Middle frontal gyrus (tissue), 1 donor: ENCODE measurements around the gene EEA1.
"Not testable (repeated sequence)": the region's sequence is repeated elsewhere in the genome, so short reads cannot be mapped to it uniquely, and the experiment has no call there.

Experiments used
- DNase-seq: peaks from one replicate; pipeline ENCODE4 v3.0.0-alpha.2; 2015; ENCODE audit warnings: low spot score; ENCODE audit errors: extremely low spot score

Gene EEA1

DNA sequence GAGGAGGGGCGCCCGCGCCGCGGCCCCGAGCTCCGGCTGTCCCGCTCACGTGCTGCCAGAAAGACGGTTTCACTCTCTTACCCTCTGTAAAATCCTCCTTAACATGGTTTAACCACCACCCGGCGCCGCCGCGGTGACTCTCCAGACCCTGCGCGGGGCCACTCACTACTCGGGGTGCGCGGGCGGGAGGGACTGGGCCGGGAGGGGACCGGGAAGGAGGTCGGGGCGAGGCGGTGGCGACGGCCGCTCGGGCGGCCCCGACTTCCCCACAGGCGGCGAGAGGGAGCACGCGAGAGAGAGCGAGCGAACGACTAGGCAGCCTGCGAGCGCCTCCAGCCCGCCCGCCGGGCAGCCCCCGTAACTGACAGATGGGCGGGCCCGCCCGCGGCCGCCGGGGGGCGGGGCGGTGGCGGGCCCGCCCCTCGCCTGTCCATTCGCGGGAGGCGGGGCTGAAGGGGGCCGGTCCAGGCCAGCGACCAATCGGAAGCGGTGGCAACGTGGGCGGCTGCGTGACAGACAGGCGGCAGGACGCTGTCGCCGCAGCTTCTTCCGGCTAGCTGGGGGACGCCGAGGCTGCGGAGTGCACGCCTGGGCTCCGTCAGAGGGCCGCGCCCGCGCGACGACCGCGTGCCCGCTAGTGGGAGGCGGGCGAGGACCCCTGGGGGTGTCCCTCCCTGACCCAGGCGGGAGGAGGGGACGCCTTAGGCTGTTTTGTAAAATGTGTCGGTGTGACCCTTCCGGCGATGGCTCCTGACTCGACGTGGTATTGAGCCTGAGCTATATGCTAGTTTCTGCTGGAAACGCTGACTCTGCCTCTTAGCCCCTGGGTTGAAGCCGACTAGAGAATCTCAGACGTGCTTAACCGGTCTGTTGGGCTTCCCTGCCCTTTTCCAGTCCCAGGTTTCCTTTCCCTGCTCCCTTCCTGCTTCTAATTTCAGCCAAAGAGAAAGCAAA, at the start of gene EEA1:
Gene EEA1, minus strand, starts transcription at position 334 of the 954 bp plus-strand sequence. Its CDS starts 229 bp downstream, at position 105.
- DNase-seq = peak; percentile 92

DNA sequence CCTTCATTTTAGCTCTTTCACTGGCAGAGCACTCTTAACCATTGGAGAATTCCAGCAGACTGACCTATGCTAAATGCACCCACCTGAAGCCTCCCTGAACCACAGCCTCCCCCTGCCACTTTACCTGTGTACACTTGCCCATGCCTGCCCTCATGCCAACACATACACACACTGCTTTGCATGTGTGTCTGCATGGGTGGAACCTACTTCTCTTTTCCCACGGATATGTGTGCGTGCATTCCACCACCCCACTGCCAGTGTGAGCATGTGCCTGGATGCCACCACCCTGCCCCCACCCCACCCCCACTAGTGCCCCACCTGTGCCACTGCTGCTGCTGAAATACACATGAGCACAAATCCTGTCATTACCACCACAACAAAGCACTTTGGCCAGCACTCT, 49.5 kb upstream of the EEA1 start:
- no peak for DNase-seq

GRCh38 chr12:92977326-92977725, 48.2 kb upstream of the EEA1 start:
- no peak for DNase-seq

GRCh38 chr12:92974759-92975158, 45.7 kb upstream of the EEA1 start:
- DNase-seq = no peak

- no peak for DNase-seq
Observed at GRCh38 chr12:92973614-92974013, 44.5 kb upstream of the EEA1 start.

GRCh38 chr12:92971859-92972524, 42.9 kb upstream of the EEA1 start:
- DNase-seq = no peak

DNA sequence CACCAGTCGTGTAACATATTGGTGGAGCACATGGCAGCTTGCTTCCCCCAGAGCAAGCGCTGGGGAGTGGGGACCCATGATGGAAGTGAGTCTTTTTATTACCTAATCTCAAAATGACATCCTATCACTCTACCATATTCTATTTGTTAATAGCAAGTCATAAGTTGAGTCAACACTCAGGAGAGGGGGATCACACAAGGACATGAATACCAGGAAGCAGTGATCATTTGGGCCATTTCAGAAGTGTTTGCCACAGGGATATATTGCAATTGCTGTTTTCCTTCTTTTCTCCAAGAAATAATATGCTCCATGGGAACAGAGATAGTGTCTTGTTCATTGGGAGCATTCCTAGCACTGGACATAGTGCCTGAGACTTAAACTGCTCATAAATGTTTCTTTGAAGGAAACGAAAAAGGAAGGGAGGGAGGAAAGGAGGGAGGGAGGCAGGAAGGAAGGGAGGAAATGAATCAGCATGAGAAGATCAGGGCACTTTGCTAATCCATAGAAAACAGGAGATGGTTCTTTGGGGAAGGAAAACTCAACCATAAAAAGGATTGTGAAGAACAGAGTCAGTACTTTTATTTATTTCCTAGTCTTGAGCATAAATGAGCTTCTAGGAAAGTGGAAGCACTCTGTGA, 39.2 kb upstream of the EEA1 start:
- no peak for DNase-seq

GRCh38 chr12:92964378-92964777, 35.3 kb upstream of the EEA1 start:
- DNase-seq = not testable (repeated sequence)

GRCh38 chr12:92961949-92962348, 32.9 kb upstream of the EEA1 start:
- DNase-seq = no peak

- DNase-seq = no peak
Observed at GRCh38 chr12:92955997-92956663, 27.0 kb upstream of the EEA1 start.

DNA sequence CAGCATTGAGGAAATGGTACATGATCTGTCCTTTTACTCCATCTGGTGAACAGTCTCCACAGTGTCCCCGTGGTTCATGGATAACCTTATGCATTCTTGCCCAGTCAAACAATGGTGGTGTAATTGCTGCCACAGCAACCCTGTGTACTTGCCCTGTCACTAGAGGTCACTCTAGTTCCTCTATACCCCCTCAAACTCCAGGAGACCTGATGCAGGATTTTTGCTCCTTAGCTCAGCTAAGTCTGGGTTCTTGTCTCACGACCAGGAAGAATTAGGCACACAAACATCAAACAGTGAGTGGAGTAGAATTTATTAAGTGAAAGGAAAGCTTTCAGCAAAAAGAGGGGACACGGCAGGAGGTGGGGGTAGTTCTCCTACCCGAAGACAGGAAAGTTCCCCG, 24.7 kb upstream of the EEA1 start:
- no peak for DNase-seq

DNA sequence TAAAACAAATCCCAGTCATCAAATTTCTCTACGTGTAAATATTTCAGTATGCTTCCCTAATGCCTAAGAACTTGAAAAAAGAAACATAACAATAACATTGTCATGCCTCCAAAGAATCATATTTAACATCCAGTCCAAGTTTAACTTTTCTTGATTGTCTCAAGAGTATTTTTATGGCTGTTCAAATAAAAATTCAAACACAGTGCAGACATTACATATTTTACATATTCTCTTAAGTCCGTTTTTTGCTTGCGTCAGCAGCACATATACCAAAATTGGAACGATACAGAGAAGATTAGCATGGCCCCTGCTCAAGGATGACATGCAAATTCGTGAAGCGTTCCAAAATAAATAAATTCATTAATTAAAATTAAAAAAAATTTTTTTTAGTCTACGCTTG, 23.3 kb upstream of the EEA1 start:
- no peak for DNase-seq

DNA sequence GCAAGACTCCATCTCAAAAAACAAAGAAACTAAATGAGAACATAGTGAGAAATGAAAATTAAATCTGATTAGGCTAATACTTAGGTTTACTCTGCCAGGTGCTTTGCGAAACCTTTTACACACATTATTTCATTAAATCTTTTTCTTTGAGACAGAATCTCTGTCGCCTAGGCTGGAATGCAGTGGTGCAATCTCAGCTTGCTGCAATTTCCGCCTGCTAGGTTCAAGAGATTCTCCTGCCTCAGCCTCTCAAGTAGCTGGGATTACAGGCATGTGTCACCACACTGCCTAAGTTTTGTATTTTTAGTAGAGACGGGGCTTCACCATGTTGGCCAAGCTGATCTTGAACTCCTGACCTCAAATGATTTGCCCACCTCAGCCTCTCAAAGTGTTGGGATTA, 21.9 kb upstream of the EEA1 start:
- DNase-seq = no peak

DNA sequence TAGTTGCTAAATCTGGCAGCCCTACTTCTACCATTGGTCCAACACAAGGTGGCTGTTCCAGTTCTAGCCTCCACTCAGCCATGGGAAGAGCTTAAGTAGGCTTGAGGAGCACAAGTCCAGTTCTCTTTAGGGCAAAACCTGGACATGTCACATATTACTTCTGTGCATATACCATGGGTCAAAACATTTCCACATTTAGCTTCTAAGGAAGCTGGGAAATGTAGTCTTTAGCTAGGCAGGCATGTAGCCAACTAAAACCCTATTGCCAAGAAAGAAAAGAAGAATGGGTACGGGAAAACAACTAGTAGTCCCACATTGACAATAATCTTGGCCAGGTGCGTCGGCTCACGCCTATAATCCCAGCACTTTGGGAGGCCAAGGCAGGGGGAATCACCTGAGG, 20.9 kb upstream of the EEA1 start:
- DNase-seq = no peak

DNA sequence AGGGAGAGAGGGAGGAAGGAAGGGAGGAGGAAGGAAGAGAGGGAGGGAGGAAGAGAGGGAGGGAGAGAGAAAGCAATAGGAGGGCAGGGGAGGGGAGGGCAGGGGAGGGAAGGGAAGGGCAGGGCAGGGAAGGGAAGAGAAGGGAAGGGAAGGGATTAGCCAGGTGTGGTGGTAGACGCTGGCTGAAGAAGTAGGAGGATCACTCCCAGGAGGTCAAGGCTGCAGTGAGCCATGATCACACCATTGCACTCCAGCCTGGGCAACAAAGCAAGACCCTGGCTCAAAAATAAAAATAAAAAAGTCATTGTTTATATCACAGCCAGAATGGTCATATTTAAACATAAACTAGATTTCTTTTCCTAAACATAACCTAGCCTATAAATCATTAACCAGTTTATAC, 20.4 kb upstream of the EEA1 start:
- DNase-seq = no peak

DNA sequence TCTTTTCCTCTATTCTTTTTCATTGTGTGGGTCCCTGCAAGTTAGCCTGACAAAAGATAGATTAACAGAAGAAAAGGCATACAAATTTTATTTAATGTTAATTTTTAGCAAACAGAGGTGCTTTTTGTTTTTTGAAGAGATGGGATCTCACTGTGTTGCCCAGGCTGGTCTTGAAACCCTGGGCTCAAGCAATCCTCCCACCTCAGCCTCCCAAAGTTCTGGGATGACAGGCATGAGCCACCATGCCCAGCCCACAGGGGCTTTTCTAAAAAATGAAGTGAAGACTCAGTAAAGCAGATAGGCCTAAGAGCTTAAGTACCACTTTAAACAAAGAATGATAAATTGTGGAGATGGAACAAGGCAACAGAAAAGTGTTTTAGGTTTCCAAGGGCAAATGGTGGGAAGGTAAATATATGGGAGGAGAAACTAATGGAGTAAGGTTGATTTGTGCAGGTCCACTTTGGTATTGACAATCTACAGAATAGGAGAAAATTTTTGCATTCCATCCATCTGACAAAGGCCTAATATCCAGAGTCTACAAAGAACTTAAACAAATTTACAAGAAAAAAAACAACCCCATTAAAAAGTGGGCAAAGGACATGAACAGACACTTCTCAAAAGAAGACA, 18.6 kb upstream of the EEA1 start:
- no peak for DNase-seq

- DNase-seq = no peak
Observed at GRCh38 chr12:92945659-92946220, 16.6 kb upstream of the EEA1 start.

DNA sequence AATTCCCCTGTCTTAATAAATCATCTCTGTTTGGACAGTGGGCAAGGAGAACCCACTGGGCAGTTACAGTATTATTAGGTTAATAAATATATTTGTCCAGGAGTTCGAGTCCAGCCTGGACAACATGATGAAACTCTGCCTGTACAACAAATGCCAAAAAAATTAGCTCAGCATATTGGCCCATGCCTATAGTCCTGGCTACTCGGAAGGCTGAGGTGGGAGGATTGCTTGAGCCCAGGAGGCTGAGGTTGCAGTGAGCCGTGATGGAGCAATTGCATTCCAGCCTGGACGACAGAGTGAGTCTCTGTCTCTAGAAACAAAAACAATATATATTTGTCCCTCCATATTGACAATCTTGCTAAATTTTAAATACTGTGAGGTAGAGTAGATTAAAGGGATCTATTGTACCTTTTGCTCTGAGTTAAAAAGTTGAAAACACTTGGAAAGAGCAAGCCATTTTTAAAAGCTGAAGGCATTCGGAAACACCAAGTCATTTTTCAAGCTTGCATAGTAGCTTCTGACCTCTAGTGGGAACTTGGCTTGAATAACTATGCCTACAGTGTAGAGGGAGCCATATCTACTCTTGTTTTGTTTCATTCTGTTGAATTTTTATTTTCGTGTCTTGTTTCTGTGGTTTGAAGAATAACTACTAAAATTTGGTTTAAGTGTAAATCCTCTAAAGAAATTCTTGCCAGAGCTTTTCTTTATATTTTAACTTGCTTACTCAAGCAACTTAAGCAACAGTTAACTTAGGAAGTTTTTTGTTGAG, 14.6 kb upstream of the EEA1 start:
- no peak for DNase-seq

DNA sequence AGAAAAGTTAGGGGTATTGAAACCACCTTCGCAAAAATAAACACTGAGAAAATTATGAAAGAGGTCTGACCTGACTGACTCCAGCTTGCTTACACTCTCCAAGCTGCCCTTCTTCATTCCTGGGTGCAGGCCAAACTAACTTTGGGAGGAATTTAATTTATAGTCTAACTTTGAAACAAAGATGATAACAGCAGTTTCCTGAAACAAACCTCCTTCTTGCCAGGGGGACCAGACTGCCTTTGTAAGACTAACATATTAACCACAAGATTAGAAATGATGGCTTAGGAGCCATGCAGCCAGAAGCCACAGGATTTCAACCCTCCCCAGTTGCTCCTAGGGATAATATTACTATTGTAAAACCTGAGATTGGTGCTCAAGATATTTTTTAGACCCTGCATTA, 13.8 kb upstream of the EEA1 start:
- DNase-seq = no peak

- no peak for DNase-seq
Observed at GRCh38 chr12:92939116-92939515, 10.0 kb upstream of the EEA1 start.
